OCI-LY1 (cell line): ENCODE data around the gene REEP5.

Source experiments
- CTCF ChIP-seq: fragments of 200-600 bp; sonication (generic), shearing (Covaris generic); IDR thresholded peaks from 2 replicates; pipeline ENCODE4 v1.5.1; 2017; ENCODE audit warnings: mild to moderate bottlenecking, antibody characterized with exemption, low read length, moderate library complexity, mixed read lengths
- EZH2 ChIP-seq: fragments of 200-600 bp; sonication (generic), shearing (Covaris generic); IDR thresholded peaks from 2 replicates; pipeline ENCODE4 v1.8.0; 2017; ENCODE audit warnings: borderline replicate concordance, mixed run types, mild to moderate bottlenecking, antibody characterized with exemption, low read length, moderate library complexity, mixed read lengths

DNA sequence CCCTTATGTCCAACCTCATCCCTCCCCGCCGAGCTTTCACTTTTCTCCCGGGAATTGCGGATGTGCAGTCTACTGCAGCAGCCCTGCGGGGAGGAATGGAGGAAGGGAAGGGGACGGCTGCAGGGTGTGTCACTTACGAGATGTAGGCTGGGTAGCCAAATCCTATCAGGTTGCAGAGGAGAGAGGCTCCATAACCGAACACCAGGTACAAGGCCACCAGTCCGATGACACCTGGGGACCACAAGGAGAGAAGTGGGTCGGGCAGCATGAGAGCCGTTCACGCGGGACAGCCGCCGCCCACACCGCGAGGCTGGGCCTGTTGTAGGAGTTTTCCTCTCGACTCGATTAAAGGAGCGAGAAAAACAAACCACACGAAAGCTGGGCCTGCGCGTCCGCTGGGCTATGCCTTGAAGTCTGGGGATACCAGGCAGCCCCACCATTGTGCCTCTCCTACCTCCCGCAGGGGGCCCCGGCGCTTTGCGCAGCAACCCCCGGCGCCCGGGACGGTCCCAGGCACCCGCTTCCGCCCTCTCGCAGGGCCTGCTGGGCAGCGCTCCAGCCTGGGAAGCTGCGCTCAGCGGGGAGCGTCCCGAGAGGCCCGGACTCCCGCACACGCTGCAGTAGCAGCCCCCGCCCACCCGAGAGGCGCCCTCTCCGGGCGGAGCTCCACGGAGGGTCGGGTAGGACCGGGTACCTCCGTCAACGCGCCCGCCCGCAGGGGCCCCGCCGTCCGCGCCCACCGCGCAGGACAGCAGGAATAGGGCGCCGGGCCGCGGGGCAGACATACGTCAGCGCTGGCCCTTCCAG, 798 bp downstream of the REEP5 start:
- TF ChIP-seq CTCF, result peak; percentile 15; the same call in 1 of the 2 replicates
- no peak for TF ChIP-seq EZH2
